ENCODE results near the gene SCO1. TPM values are rescaled to one million over a fixed set of nuclear protein-coding genes. Genes with fewer than 3 reads are reported as not detected.

SCO1 gene
- total and polyA plus RNA-seq, 2 donors (not counting 3 experiments of a cell fraction or from before 2014, with no cell fraction given): 11.9 to 30.8 TPM

- H3K4me3 ChIP-seq (replicated peaks in 1 of 3; ENCODE audit: insufficient read depth in 1 of 3, low read depth in 1 of 3, low read length in 3 of 3): no peak overlapping the region
- H2AFZ ChIP-seq (ENCODE audit: low read depth, low read length): no peak overlapping the region
- intact Hi-C loops (cut with micrococcal nuclease): loop anchor here (1.0 to 10.0 kb wide), 5 partner anchors 38 to 1338 kb away; no protein-coding TSS in a partner anchor
- CTCF ChIA-PET: interaction anchor here (0.6 to 4.6 kb wide), 44 partner anchors 8 to 1345 kb away, joined by 3 to 88 read pairs (median 6); partner anchors contain the start of genes MYH3 and TMEM220
- DNase-seq (ENCODE audit: low read depth, low spot score) (peak; percentile 64), FAIRE-seq (peak; percentile 79)
- H3K36me3 ChIP-seq (ENCODE audit: control insufficient read depth in 2 of 2, extremely low read depth in 1 of 2, insufficient read depth in 2 of 2, low read length in 2 of 2): no peaks in the 10 kb centered on the region
- no TSS peak for BruUV-seq (replicated peaks)
- H3K79me2 ChIP-seq (ENCODE audit: control insufficient read depth, insufficient read depth, low read length): no peaks in the 10 kb centered on the region
- no peaks in the 10 kb centered on the region for H3K9me3 ChIP-seq (replicated peaks; ENCODE audit: control insufficient read depth, insufficient read depth, low read length)
- H3K27ac ChIP-seq (ENCODE audit: insufficient read depth, low read depth, low read length): no peak overlapping the region
- H3K4me2 ChIP-seq (ENCODE audit: insufficient read depth, low read length): no peak overlapping the region
- H3K9me1 ChIP-seq (replicated peaks; ENCODE audit: control insufficient read depth, extremely low read depth, insufficient read depth, low read length): no peaks in the 10 kb centered on the region
- H3K27me3 ChIP-seq (ENCODE audit: control insufficient read depth in 2 of 2, insufficient read depth in 2 of 2, low read length in 2 of 2): no peaks in the 10 kb centered on the region
- TF ChIP-seq CTCF (IDR thresholded peaks at IDR 0.05; ENCODE audit: extremely low read depth in 1 of 2, insufficient read depth in 1 of 2, low read depth in 1 of 2, low read length in 2 of 2) (peak; percentile 77 to 86), MAX (IDR thresholded peaks at IDR 0.05; ENCODE audit: insufficient read depth, insufficient read length) (no peak)
- POLR2A ChIA-PET: no interaction called here
- no peaks in the 10 kb centered on the region for H4K20me1 ChIP-seq (replicated peaks; ENCODE audit: control insufficient read depth, extremely low read depth, insufficient read depth, low read length)
- H3K9ac ChIP-seq (replicated peaks; ENCODE audit: extremely low read depth, insufficient read depth, low read length): no peak overlapping the region
- H3K4me1 ChIP-seq (ENCODE audit: control insufficient read depth, extremely low read depth, insufficient read depth, low read length): no peaks in the 10 kb centered on the region
- dilution Hi-C loops (cut with MboI; ENCODE audit: extremely low pct_ligation_motif_present, low sequenced_read_pairs): no loop called here
These were observed 50.8 kb downstream of the SCO1 start for GRCh38 chr17:10646392-10646990.

GRCh38 chr17:10640475-10640874 lies 56.9 kb downstream of the SCO1 start:
- Histone ChIP-seq H3K36me3 (ENCODE audit: control insufficient read depth in 2 of 2, extremely low read depth in 1 of 2, insufficient read depth in 2 of 2, low read length in 2 of 2) (no peaks in the 10 kb centered on the region), H3K9me1 (replicated peaks; ENCODE audit: control insufficient read depth, extremely low read depth, insufficient read depth, low read length) (no peaks in the 10 kb centered on the region), H3K4me3 (replicated peaks in 1 of 3; ENCODE audit: insufficient read depth in 1 of 3, low read depth in 1 of 3, low read length in 3 of 3) (no peak overlapping the region), H3K9me3 (replicated peaks; ENCODE audit: control insufficient read depth, insufficient read depth, low read length) (no peaks in the 10 kb centered on the region), H3K9ac (replicated peaks; ENCODE audit: extremely low read depth, insufficient read depth, low read length) (no peak overlapping the region), H3K27ac (ENCODE audit: insufficient read depth, low read depth, low read length) (no peak overlapping the region), H3K4me2 (ENCODE audit: insufficient read depth, low read length) (no peak overlapping the region), H3K27me3 (ENCODE audit: control insufficient read depth in 2 of 2, insufficient read depth in 2 of 2, low read length in 2 of 2) (no peaks in the 10 kb centered on the region), H2AFZ (ENCODE audit: low read depth, low read length) (no peak overlapping the region), H4K20me1 (replicated peaks; ENCODE audit: control insufficient read depth, extremely low read depth, insufficient read depth, low read length) (no peaks in the 10 kb centered on the region), H3K79me2 (ENCODE audit: control insufficient read depth, insufficient read depth, low read length) (no peaks in the 10 kb centered on the region), H3K4me1 (ENCODE audit: control insufficient read depth, extremely low read depth, insufficient read depth, low read length) (no peaks in the 10 kb centered on the region)
- intact Hi-C loops (cut with micrococcal nuclease) (loop anchor here (10.0 kb wide), 1 partner anchor 1344 kb away; no protein-coding TSS in a partner anchor), dilution Hi-C loops (cut with MboI; ENCODE audit: extremely low pct_ligation_motif_present, low sequenced_read_pairs) (no loop called here)
- DNase-seq (ENCODE audit: low read depth, low spot score) (no peak), FAIRE-seq (no peak)
- no TSS peak for BruUV-seq (replicated peaks)
- POLR2A ChIA-PET: no interaction called here
- CTCF ChIA-PET: interaction anchor here (3.3 to 4.5 kb wide), 2 partner anchors 10 to 22 kb away, joined by 15 to 24 read pairs; no protein-coding TSS in a partner anchor
- TF ChIP-seq MAX (IDR thresholded peaks at IDR 0.05; ENCODE audit: insufficient read depth, insufficient read length) (no peak), CTCF (IDR thresholded peaks at IDR 0.05; ENCODE audit: extremely low read depth in 1 of 2, insufficient read depth in 1 of 2, low read depth in 1 of 2, low read length in 2 of 2) (no peak), FOS (IDR thresholded peaks at IDR 0.05; ENCODE audit: borderline replicate concordance, insufficient read depth, low read length) (no peak), GATA2 (IDR thresholded peaks at IDR 0.05; ENCODE audit: insufficient read depth, insufficient read length, low read depth, low read length) (no peak), POLR2AphosphoS5 (IDR thresholded peaks at IDR 0.05; ENCODE audit: insufficient read depth, low read depth, low read length) (no peak)
